ENCODE data around the gene CLDN8.

The CLDN8 gene

GRCh38 chr21:30227633-30228404 lies 11.9 kb upstream of the CLDN8 start:
- no peaks in the 10 kb centered on the region for H3K9me3 ChIP-seq (ENCODE audit: low read length)
- no peaks in the 10 kb centered on the region for H4K20me1 ChIP-seq (ENCODE audit: insufficient read depth, low read length)
- TF ChIP-seq, protein P1, sequence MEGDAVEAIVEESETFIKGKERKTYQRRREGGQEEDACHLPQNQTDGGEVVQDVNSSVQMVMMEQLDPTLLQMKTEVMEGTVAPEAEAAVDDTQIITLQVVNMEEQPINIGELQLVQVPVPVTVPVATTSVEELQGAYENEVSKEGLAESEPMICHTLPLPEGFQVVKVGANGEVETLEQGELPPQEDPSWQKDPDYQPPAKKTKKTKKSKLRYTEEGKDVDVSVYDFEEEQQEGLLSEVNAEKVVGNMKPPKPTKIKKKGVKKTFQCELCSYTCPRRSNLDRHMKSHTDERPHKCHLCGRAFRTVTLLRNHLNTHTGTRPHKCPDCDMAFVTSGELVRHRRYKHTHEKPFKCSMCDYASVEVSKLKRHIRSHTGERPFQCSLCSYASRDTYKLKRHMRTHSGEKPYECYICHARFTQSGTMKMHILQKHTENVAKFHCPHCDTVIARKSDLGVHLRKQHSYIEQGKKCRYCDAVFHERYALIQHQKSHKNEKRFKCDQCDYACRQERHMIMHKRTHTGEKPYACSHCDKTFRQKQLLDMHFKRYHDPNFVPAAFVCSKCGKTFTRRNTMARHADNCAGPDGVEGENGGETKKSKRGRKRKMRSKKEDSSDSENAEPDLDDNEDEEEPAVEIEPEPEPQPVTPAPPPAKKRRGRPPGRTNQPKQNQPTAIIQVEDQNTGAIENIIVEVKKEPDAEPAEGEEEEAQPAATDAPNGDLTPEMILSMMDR (IDR thresholded peaks at IDR 0.05; ENCODE audit: low read length): no peak
- TF ChIP-seq EZH2 (IDR thresholded peaks at IDR 0.05; ENCODE audit: borderline replicate concordance, low read length): no peak
- H3K27me3 ChIP-seq (ENCODE audit: insufficient read depth, low read length): no peaks in the 10 kb centered on the region
- no peaks in the 10 kb centered on the region for H3F3A ChIP-seq (ENCODE audit: insufficient read depth, low read length)
- no peak overlapping the region for H2AFZ ChIP-seq (ENCODE audit: low read length)
- H3K4me2 ChIP-seq (ENCODE audit: low read length): no peak overlapping the region
- H3K9ac ChIP-seq (ENCODE audit: low read length): no peak overlapping the region
- no peaks in the 10 kb centered on the region for H3K79me2 ChIP-seq (ENCODE audit: insufficient read depth, low read length)
- no peak overlapping the region for H3K27ac ChIP-seq (ENCODE audit: low read depth, low read length, poor library complexity, severe bottlenecking)
- H3K9me2 ChIP-seq (ENCODE audit: low read depth, low read length): no peaks in the 10 kb centered on the region
- H3K4me3 ChIP-seq (ENCODE audit: low read depth, low read length, poor library complexity, severe bottlenecking): no peak overlapping the region
- H3K36me3 ChIP-seq (ENCODE audit: insufficient read depth, low read length): no peaks in the 10 kb centered on the region
- H3K4me1 ChIP-seq (ENCODE audit: insufficient read depth, low read length, severe bottlenecking): no peaks in the 10 kb centered on the region

GRCh38 chr21:30227128-30227527 lies 11.2 kb upstream of the CLDN8 start:
- no peaks in the 10 kb centered on the region for H3K27me3 ChIP-seq (ENCODE audit: insufficient read depth, low read length)
- no peaks in the 10 kb centered on the region for H3K36me3 ChIP-seq (ENCODE audit: insufficient read depth, low read length)
- no peaks in the 10 kb centered on the region for H3K79me2 ChIP-seq (ENCODE audit: insufficient read depth, low read length)
- no peaks in the 10 kb centered on the region for H3K9me3 ChIP-seq (ENCODE audit: low read length)
- H3K9ac ChIP-seq (ENCODE audit: low read length): no peak overlapping the region
- H3K4me2 ChIP-seq (ENCODE audit: low read length): no peak overlapping the region
- H3K27ac ChIP-seq (ENCODE audit: low read depth, low read length, poor library complexity, severe bottlenecking): no peak overlapping the region
- no peaks in the 10 kb centered on the region for H4K20me1 ChIP-seq (ENCODE audit: insufficient read depth, low read length)
- TF ChIP-seq EZH2 (IDR thresholded peaks at IDR 0.05; ENCODE audit: borderline replicate concordance, low read length): no peak
- TF ChIP-seq, protein P1 (IDR thresholded peaks at IDR 0.05; ENCODE audit: low read length): no peak
- H3K9me2 ChIP-seq (ENCODE audit: low read depth, low read length): no peaks in the 10 kb centered on the region
- H3K4me1 ChIP-seq (ENCODE audit: insufficient read depth, low read length, severe bottlenecking): no peaks in the 10 kb centered on the region
- H3K4me3 ChIP-seq (ENCODE audit: low read depth, low read length, poor library complexity, severe bottlenecking): no peak overlapping the region
- no peaks in the 10 kb centered on the region for H3F3A ChIP-seq (ENCODE audit: insufficient read depth, low read length)
- H2AFZ ChIP-seq (ENCODE audit: low read length): no peak overlapping the region

GRCh38 chr21:30223596-30223995 lies 7.7 kb upstream of the CLDN8 start:
- H3K4me1 ChIP-seq (ENCODE audit: insufficient read depth, low read length, severe bottlenecking): no peaks in the 10 kb centered on the region
- H2AFZ ChIP-seq (ENCODE audit: low read length): no peak overlapping the region
- H3K79me2 ChIP-seq (ENCODE audit: insufficient read depth, low read length): no peaks in the 10 kb centered on the region
- no peak overlapping the region for H3K27ac ChIP-seq (ENCODE audit: low read depth, low read length, poor library complexity, severe bottlenecking)
- no peaks in the 10 kb centered on the region for H4K20me1 ChIP-seq (ENCODE audit: insufficient read depth, low read length)
- no peak overlapping the region for H3K4me2 ChIP-seq (ENCODE audit: low read length)
- H3K9me3 ChIP-seq (ENCODE audit: low read length): no peaks in the 10 kb centered on the region
- no peak overlapping the region for H3K9ac ChIP-seq (ENCODE audit: low read length)
- H3K27me3 ChIP-seq (ENCODE audit: insufficient read depth, low read length): no peaks in the 10 kb centered on the region
- no peak overlapping the region for H3K4me3 ChIP-seq (ENCODE audit: low read depth, low read length, poor library complexity, severe bottlenecking)
- no peaks in the 10 kb centered on the region for H3K9me2 ChIP-seq (ENCODE audit: low read depth, low read length)
- H3K36me3 ChIP-seq (ENCODE audit: insufficient read depth, low read length): no peaks in the 10 kb centered on the region
- TF ChIP-seq, protein P1 (IDR thresholded peaks at IDR 0.05; ENCODE audit: low read length): no peak
- no peak for TF ChIP-seq EZH2 (IDR thresholded peaks at IDR 0.05; ENCODE audit: borderline replicate concordance, low read length)
- no peaks in the 10 kb centered on the region for H3F3A ChIP-seq (ENCODE audit: insufficient read depth, low read length)
